CD4-positive, alpha-beta T cell (primary cell): ENCODE measurements around the gene BTBD8. TPM values are rescaled to one million over a fixed set of nuclear protein-coding genes. Genes with fewer than 3 reads are reported as not detected.

Experiments used
- ATAC-seq: fragments of 200-7000 bp; cut with Tn5 transposase; one replicate; pipeline ENCODE4 v1.10.0; 2022; ENCODE audit warnings: mild to moderate bottlenecking; ENCODE audit not compliant: poor library complexity
- CTCF ChIA-PET: fragments of 350-600 bp; sonication (Branson Sonifier 250); formaldehyde crosslinking; loops from one replicate; lab custom pipeline; 2021; ENCODE audit warnings: antibody characterized with exemption, inconsistent platforms; lab: Charles Lee
- POLR2A ChIA-PET: fragments of 350-600 bp; sonication (Branson Sonifier 250); formaldehyde crosslinking; loops from one replicate; lab custom pipeline; 2021; ENCODE audit warnings: antibody characterized with exemption, inconsistent platforms; lab: Charles Lee
- DNase-seq, 14 experiments: peaks; one replicate each; pipeline ENCODE4 v3.0.0-alpha.2; 2013 to 2020; ENCODE audit warnings: mixed read lengths in 2 of 14
- H3K27ac ChIP-seq, 2 donors: one replicate each; pipeline versions ENCODE4 v1.5.1 to v1.7.0; 2013; ENCODE audit warnings: low read length in 2 of 2, low read depth in 1 of 2, mild to moderate bottlenecking in 1 of 2
- H3K27me3 ChIP-seq, 2 experiments: 1 replicate in 1 of 2; 2 replicates in 1 of 2; pipeline versions ENCODE4 v1.6.1 to v1.7.0; 2013; ENCODE audit warnings: low read length in 2 of 2, control low read depth in 1 of 2, mild to moderate bottlenecking in 1 of 2, moderate library complexity in 1 of 2; ENCODE audit not compliant: insufficient read depth in 2 of 2, control insufficient read depth in 1 of 2
- H3K36me3 ChIP-seq: one replicate; pipeline ENCODE4 v1.6.1; 2013; ENCODE audit warnings: low read length, control low read depth; ENCODE audit not compliant: insufficient read depth
- H3K4me1 ChIP-seq: one replicate; pipeline ENCODE4 v1.6.1; 2013; ENCODE audit warnings: low read length, control low read depth; ENCODE audit not compliant: insufficient read depth
- H3K4me3 ChIP-seq: one replicate; pipeline ENCODE4 v1.5.1; 2013; ENCODE audit warnings: mild to moderate bottlenecking, low read length, moderate library complexity
- H3K9me3 ChIP-seq, 2 experiments: 1 replicate in 1 of 2; 2 replicates in 1 of 2; pipeline versions ENCODE4 v1.6.1 to v1.7.0; 2013; ENCODE audit warnings: low read length in 2 of 2, mild to moderate bottlenecking in 2 of 2, control low read depth in 1 of 2, moderate library complexity in 1 of 2; ENCODE audit not compliant: control insufficient read depth in 1 of 2, insufficient read depth in 1 of 2
- H3K27ac Mint-ChIP-seq: one replicate; pipeline ENCODE4 v1.8.0; 2020; ENCODE audit warnings: mixed read lengths
- H3K27me3 Mint-ChIP-seq: one replicate; pipeline ENCODE4 v1.8.0; 2021; ENCODE audit warnings: mixed read lengths
- H3K36me3 Mint-ChIP-seq: one replicate; pipeline ENCODE4 v1.8.0; 2021; ENCODE audit warnings: low read depth, mixed read lengths
- H3K4me1 Mint-ChIP-seq: one replicate; pipeline ENCODE4 v1.8.0; 2021; ENCODE audit warnings: low read depth, mixed read lengths
- H3K4me3 Mint-ChIP-seq: one replicate; pipeline ENCODE4 v1.8.0; 2020; ENCODE audit warnings: mild to moderate bottlenecking, mixed read lengths
- H3K9me3 Mint-ChIP-seq: one replicate; pipeline ENCODE4 v1.8.0; 2020; ENCODE audit warnings: mixed read lengths
- intact Hi-C, 2 experiments: fragments of 100-400 bp; cut with DNase I in 1 of 2; cut with micrococcal nuclease in 1 of 2; formaldehyde crosslinking; loops; one replicate each; pipeline versions ENCODE4 v1.15.1 to v1.9.0; 2023 to 2025; cut with DNase I, micrococcal nuclease
- total RNA-seq, 174 experiments: library from RNA in 2 of 174; stranded (reverse) in 2 of 174; gene quantifications; one replicate each; pipeline ENCODE4 v1.2.3 and lab custom pipeline; 2021 to 2026
- TF ChIP-seq, protein P1 (sequence below): fragments of 200-600 bp; IDR thresholded peaks from one replicate; pipeline ENCODE4 v1.8.0; 2022; ENCODE audit warnings: antibody characterized with exemption, mild to moderate bottlenecking

Gene BTBD8
- total RNA-seq, 2 experiments from 2014 or later, result 1.8 to 2.8 TPM

DNA sequence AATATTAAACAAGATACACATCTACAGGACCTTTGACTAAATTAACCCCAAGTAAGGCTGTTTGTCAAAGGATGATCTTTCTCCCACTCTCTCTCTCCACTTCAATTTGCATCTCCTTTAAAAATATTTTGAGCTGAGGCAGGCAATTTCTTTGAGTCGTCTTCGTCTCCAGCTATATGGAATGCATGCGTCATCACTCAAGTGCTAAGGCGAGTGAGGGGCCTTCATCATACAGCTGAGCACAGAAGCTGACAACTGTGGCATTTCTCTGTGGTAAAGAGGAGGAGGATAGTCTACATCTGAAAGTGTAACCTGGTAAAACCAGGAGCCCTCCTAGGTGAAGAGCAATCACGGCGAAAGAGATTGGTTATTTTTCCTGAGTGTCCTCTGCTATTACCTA lies 42.7 kb upstream of the BTBD8 start:
- intact Hi-C loops, result no loop called here
- no peak overlapping the region for H3K4me3 Mint-ChIP-seq
- H3K36me3 Mint-ChIP-seq, result no peaks in the 10 kb centered on the region
- ChIA-PET POLR2A (no interaction called here), CTCF (interaction anchor here (1.0 kb wide), 1 partner anchor 15 kb away, joined by 3 read pairs; no protein-coding TSS in a partner anchor)
- Histone ChIP-seq H3K9me3 (no peaks in the 10 kb centered on the region), H3K4me3 (no peak overlapping the region), H3K36me3 (no peaks in the 10 kb centered on the region), H3K27ac (no peak overlapping the region), H3K27me3 (no peaks in the 10 kb centered on the region), H3K4me1 (no peaks in the 10 kb centered on the region)
- DNase-seq, result no peak
- H3K4me1 Mint-ChIP-seq, result no peaks in the 10 kb centered on the region
- H3K27ac Mint-ChIP-seq, result no peak overlapping the region
- peaks cover 12% of the 10 kb centered on the region for H3K27me3 Mint-ChIP-seq
- TF ChIP-seq, protein P1, sequence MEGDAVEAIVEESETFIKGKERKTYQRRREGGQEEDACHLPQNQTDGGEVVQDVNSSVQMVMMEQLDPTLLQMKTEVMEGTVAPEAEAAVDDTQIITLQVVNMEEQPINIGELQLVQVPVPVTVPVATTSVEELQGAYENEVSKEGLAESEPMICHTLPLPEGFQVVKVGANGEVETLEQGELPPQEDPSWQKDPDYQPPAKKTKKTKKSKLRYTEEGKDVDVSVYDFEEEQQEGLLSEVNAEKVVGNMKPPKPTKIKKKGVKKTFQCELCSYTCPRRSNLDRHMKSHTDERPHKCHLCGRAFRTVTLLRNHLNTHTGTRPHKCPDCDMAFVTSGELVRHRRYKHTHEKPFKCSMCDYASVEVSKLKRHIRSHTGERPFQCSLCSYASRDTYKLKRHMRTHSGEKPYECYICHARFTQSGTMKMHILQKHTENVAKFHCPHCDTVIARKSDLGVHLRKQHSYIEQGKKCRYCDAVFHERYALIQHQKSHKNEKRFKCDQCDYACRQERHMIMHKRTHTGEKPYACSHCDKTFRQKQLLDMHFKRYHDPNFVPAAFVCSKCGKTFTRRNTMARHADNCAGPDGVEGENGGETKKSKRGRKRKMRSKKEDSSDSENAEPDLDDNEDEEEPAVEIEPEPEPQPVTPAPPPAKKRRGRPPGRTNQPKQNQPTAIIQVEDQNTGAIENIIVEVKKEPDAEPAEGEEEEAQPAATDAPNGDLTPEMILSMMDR, result no peak
- no peak for ATAC-seq
- H3K9me3 Mint-ChIP-seq, result no peaks in the 10 kb centered on the region

DNA sequence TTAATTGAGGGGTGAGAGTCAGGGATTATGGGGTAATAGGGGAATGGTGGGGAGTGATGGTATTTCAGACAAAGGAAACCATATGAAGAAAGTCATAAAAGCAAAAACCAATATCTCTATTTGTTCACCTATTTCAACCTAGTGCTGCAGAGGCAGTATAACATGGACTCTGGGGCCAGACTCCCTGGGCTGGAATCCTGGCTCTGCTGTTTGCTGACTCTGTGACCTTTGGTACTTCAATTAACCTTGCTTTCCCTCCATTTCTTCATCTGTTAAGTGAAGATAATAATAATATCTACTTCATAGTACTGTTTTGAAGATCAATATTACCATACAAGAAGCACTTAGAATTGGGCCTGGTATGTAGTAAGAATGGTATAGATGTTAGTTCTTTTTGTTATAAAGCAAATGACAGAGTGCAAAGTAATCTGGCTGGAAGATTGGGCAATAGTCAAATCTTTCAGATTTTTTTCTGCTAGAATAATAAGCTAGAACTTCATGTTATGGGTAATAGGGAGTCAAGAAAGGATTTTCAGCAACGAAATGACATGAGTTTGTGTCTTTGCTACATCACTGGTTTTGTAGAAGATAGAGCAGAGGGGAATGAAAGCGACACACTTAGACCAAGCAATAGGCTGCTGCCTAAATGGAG lies 41.3 kb upstream of the BTBD8 start:
- DNase-seq (no peak), ATAC-seq (no peak)
- ChIA-PET CTCF (interaction anchor here (1.3 kb wide), 1 partner anchor 24 kb away, joined by 3 read pairs; no protein-coding TSS in a partner anchor), POLR2A (no interaction called here)
- no peak overlapping the region for H3K4me3 Mint-ChIP-seq
- intact Hi-C loops, result no loop called here
- H3K27me3 ChIP-seq, result no peaks in the 10 kb centered on the region
- H3K9me3 Mint-ChIP-seq, result no peaks in the 10 kb centered on the region
- TF ChIP-seq, protein P1, result no peak
- H3K4me1 Mint-ChIP-seq, result no peaks in the 10 kb centered on the region
- H3K4me3 ChIP-seq, result no peak overlapping the region
- no peaks in the 10 kb centered on the region for H3K9me3 ChIP-seq
- no peak overlapping the region for H3K27ac Mint-ChIP-seq
- no peak overlapping the region for H3K27ac ChIP-seq
- H3K36me3 ChIP-seq, result no peaks in the 10 kb centered on the region
- peaks cover 12% of the 10 kb centered on the region for H3K27me3 Mint-ChIP-seq
- no peaks in the 10 kb centered on the region for H3K4me1 ChIP-seq
- H3K36me3 Mint-ChIP-seq, result no peaks in the 10 kb centered on the region

DNA sequence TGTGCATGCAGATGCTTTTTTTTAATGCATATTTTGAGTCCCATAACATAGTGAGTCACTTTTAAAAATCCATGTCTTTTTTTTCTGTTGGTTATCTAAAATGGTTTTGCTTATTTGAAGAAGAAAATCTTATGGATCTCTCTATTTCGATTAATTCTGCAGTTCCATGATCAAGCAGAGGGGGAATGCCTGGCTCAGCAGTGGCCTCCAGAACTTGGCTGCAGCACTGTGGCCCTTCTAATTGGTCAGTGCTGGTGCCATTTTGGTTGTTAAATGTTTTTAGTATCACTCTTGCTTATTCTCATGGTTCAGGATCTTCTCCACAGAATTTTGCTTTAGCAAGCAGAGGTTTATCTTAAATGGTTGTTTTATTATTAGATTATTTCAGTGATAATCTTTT lies 39.2 kb upstream of the BTBD8 start:
- no peaks in the 10 kb centered on the region for H3K4me1 ChIP-seq

More for the DNA sequence above, 39.2 kb upstream of the BTBD8 start:
- Histone ChIP-seq H3K9me3 (no peaks in the 10 kb centered on the region), H3K36me3 (no peaks in the 10 kb centered on the region), H3K27ac (no peak overlapping the region), H3K27me3 (no peaks in the 10 kb centered on the region), H3K4me3 (no peak overlapping the region)
- no peaks in the 10 kb centered on the region for H3K4me1 Mint-ChIP-seq
- no peaks in the 10 kb centered on the region for H3K27me3 Mint-ChIP-seq
- ATAC-seq, result no peak
- H3K36me3 Mint-ChIP-seq, result no peaks in the 10 kb centered on the region
- ChIA-PET CTCF (no interaction called here), POLR2A (no interaction called here)
- no peaks in the 10 kb centered on the region for H3K9me3 Mint-ChIP-seq
- intact Hi-C loops, result no loop called here
- TF ChIP-seq, protein P1, result no peak
- H3K4me3 Mint-ChIP-seq, result no peak overlapping the region
- no peak for DNase-seq
- H3K27ac Mint-ChIP-seq, result no peak overlapping the region
